Measurements from ENCODE around the gene SIX2. TPM values are rescaled to one million over a fixed set of nuclear protein-coding genes. Genes with fewer than 3 reads are reported as not detected.

Gene SIX2
- total and polyA plus RNA-seq, 2 of the 8 experiments (the other 6 are each of a cell fraction or from before 2014, with no cell fraction given), result 0.47 to 1.0 TPM

DNA sequence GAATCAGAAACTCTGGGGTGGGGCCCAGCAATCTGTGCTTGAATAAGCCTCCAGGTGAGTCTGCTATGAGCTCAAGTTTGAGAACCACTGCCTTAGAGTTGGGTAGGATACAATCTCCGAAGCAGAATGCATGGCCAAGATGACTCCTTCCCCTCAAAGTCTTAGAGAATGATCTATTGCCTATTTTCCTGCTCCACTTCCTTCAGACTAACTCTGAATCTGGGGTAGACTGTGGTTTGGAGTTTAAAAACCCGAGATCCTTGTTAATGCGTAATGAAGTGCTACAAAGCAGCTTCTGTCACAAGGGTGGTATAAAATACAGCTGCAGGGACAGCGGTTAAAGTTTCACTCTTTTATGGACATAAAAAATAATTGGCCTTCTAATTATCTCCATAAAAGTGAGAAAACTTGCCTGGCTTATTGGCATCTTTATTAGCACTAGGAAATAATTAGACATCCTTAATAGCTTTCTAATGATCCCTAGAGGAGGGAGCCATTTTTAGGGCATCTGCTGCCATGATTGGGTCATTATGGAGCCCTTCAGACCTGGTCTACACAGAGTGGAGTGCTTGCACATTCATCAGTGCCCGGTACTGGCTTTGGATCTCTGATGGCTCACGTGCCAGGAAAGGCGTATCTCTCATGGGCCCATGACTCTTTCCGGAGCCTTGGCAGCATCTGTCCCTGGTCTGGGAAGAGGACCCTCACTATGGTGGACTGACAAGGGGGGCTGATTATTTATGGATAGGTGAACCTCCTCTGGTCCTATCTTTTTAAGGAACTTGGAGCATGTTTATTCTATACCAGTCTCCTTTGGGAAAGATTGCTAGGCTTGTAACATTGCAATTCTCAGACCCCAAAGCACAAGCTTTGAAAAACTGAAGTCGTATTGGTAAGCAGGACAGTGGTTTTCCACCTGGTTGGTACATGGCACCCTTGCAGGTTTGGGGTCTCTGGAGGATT lies 28.2 kb downstream of the SIX2 start (continued):
- no peak for TF ChIP-seq SRF (IDR thresholded peaks at IDR 0.05; ENCODE audit: low read depth, low read length)
- TF ChIP-seq POLR2AphosphoS5 (IDR thresholded peaks at IDR 0.05; ENCODE audit: low read depth, low read length), result no peak
- TF ChIP-seq KDM1A (IDR thresholded peaks at IDR 0.05; ENCODE audit: borderline replicate concordance, low read length), result no peak
- TF ChIP-seq HDAC2 (IDR thresholded peaks at IDR 0.05; ENCODE audit: borderline replicate concordance in 1 of 2, low read depth in 2 of 2, low read length in 2 of 2), result no peak
- no peak for TF ChIP-seq NRF1 (IDR thresholded peaks at IDR 0.05; ENCODE audit: low read depth, low read length)
- TF ChIP-seq, protein P1, sequence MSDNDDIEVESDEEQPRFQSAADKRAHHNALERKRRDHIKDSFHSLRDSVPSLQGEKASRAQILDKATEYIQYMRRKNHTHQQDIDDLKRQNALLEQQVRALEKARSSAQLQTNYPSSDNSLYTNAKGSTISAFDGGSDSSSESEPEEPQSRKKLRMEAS (IDR thresholded peaks at IDR 0.05), result no peak
- TF ChIP-seq KDM4A (IDR thresholded peaks at IDR 0.05; ENCODE audit: low read depth, low read length, severe bottlenecking), result no peak
- no peak for TF ChIP-seq SP2 (IDR thresholded peaks at IDR 0.05; ENCODE audit: low read length)
